Neural crest cell (in vitro differentiated cells): ENCODE results near the gene FAM199X. TPM values are rescaled to one million over a fixed set of nuclear protein-coding genes. Genes with fewer than 3 reads are reported as not detected.

ENCODE experiments used
- DNase-seq: peaks from one replicate; pipeline ENCODE4 v3.0.0; 2021; ENCODE audit warnings: low read depth, mixed read lengths, low spot score
- H3K27ac Mint-ChIP-seq: one replicate; pipeline ENCODE4 v1.8.0; 2021; ENCODE audit warnings: mild to moderate bottlenecking, mixed read lengths; ENCODE audit not compliant: unreplicated experiment
- H3K27me3 Mint-ChIP-seq: 2 replicates; pipeline ENCODE4 v1.8.0; 2021; ENCODE audit warnings: low read depth, mild to moderate bottlenecking, mixed read lengths
- H3K36me3 Mint-ChIP-seq: 2 replicates; pipeline ENCODE4 v1.8.0; 2021; ENCODE audit warnings: low read depth, mild to moderate bottlenecking, mixed read lengths
- H3K4me1 Mint-ChIP-seq: 2 replicates; pipeline ENCODE4 v1.8.0; 2021; ENCODE audit warnings: mixed read lengths
- H3K4me3 Mint-ChIP-seq: one replicate; pipeline ENCODE4 v1.8.0; 2021; ENCODE audit warnings: mild to moderate bottlenecking, mixed read lengths
- H3K9me3 Mint-ChIP-seq: 2 replicates; pipeline ENCODE4 v1.8.0; 2021; ENCODE audit warnings: mixed read lengths
- CTCF ChIP-seq: fragments of 200-600 bp; sonication (generic); conservative IDR thresholded peaks from 2 replicates; pipeline ENCODE4 v1.5.0; 2021; ENCODE audit warnings: antibody characterized with exemption, mild to moderate bottlenecking
- total RNA-seq: library from RNA; stranded (reverse); gene quantifications from 2 replicates; pipeline ENCODE4 v1.2.1, GENCODE V29; 2021

Gene FAM199X
- total RNA-seq, 1 donor from 2014 or later, result 18.2 TPM

DNA sequence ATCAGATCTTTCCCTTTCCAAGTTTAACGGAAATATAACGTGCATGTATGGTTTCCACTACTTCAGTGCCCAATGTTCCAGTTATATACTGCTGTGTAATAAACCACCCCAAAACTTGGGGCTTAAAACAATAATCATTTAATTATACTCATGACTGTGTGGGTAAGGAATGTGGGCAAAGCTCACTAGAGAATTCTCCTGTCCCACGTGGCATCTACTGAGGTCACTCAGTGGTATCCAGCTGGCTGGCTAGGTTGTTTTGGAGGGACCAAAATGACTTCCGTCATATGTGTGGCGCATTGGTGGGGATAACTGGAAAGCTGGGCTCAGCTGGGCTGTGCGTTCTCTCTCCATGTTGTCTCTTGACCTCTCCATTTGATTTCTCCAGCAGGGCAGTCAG lies 35.4 kb upstream of the FAM199X start:
- H3K4me3 Mint-ChIP-seq, result no peak overlapping the region
- no peaks in the 10 kb centered on the region for H3K9me3 Mint-ChIP-seq
- DNase-seq, result no peak
- H3K27ac Mint-ChIP-seq, result no peak overlapping the region
- no peak for TF ChIP-seq CTCF
- no peaks in the 10 kb centered on the region for H3K27me3 Mint-ChIP-seq
- H3K36me3 Mint-ChIP-seq, result peaks cover 3% of the 10 kb centered on the region
- no peaks in the 10 kb centered on the region for H3K4me1 Mint-ChIP-seq

DNA sequence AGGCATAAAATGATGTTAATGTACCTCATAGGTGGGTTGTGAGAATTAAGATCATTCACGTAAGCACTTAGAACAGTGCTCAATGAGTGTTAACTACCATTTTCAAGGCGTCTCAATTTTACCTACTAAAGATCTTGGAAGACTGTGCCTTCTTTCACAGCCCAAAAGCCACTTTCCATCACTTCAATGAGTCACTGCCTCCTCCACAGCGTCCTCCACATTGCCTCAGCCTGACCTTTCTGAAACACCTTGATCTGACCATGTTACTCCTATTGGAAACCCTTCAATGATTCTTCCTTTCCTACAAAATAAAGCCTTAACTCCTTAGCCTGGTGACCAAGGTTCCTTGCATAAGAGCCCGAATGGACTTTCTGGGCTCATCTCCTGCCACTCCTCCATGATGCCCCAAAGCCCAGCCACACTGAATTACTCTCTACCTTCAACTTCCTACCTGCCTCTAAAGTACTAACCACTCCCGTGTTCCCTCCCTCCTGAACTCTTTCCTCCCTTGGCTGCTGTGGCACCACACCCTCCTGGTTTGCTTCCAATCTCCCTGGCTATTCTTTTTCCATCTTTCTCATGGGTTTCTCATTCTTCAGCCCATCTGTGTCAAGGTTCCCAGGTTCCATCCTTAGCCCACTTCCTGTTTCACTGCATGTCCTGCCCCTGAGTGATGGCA lies 31.5 kb upstream of the FAM199X start:
- Mint-ChIP-seq H3K36me3 (peaks cover 3% of the 10 kb centered on the region), H3K27me3 (no peaks in the 10 kb centered on the region), H3K27ac (no peak overlapping the region), H3K4me3 (no peak overlapping the region), H3K9me3 (no peaks in the 10 kb centered on the region), H3K4me1 (no peaks in the 10 kb centered on the region)
- DNase-seq, result no peak
- TF ChIP-seq CTCF, result no peak

DNA sequence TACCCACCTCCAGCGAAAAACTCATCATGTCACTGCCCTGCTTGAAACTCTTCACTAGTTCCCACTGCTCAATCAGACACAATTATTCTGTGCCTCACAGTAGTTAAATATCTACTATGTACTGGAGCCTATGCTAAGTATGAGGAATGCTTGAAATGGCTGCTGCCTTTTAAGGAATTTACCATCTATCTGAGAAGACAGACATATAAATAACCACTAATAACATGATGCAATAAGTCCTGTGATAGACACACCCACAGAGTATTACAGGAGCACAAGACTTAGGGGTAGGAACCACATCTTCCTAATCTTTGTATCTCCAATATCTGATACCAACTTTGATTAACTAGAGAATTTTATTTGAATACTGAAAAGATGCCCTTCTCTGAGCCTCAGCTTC lies 30.6 kb upstream of the FAM199X start:
- Mint-ChIP-seq H3K27ac (peak overlapping the region; percentile 87), H3K36me3 (peaks cover under 1% of the 10 kb centered on the region), H3K4me3 (no peak overlapping the region), H3K27me3 (no peaks in the 10 kb centered on the region), H3K9me3 (no peaks in the 10 kb centered on the region), H3K4me1 (no peaks in the 10 kb centered on the region)
- TF ChIP-seq CTCF, result no peak
- no peak for DNase-seq

DNA sequence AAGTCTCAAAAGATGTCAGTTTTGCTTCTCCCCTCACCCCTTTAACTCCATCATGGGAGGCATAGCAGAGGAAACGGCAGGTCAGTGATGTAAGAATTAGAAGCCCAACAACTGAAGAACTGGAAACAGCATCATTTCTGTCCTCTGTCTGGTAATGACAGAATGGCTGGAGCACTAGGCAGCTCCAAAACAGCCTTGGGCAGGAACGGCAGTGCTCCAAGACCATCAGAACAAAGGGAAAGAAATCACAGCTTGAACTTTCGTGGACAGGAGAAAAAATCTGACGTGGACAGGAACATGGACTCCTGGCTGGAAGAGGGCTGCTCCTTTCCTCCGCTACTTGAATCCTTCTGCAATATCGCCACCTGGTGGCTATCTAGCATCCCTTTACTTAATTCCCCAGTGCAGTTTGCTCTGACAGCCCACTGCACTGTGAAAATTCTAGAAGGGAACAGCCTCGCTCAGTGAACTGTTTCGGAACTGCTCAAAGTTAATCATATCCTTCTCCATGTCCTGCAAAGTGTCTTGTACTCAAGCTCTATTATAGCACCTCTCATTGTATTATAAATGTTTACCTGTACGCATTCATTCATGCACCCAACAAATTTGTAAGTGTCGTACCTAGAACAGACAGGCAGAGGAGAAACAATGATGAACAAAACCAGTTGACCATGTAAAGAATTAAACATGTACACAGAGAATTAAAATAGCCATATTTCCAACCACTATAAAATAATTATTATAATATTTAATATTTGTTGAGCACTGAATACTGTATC lies 29.8 kb upstream of the FAM199X start:
- Mint-ChIP-seq H3K4me1 (no peaks in the 10 kb centered on the region), H3K36me3 (no peaks in the 10 kb centered on the region), H3K4me3 (peak overlapping the region; percentile 55), H3K9me3 (no peaks in the 10 kb centered on the region), H3K27ac (no peak overlapping the region), H3K27me3 (no peaks in the 10 kb centered on the region)
- peak; percentile 70 for DNase-seq
- TF ChIP-seq CTCF, result peak; percentile 80

- Mint-ChIP-seq H3K27ac (no peak overlapping the region), H3K4me1 (no peaks in the 10 kb centered on the region), H3K4me3 (no peak overlapping the region), H3K27me3 (no peaks in the 10 kb centered on the region), H3K9me3 (no peaks in the 10 kb centered on the region), H3K36me3 (no peaks in the 10 kb centered on the region)
- no peak for TF ChIP-seq CTCF
- DNase-seq, result no peak
Observed at GRCh38 chrX:104137496-104137895, 28.8 kb upstream of the FAM199X start.
